ENCODE data around the gene USP25. TPM values are rescaled to one million over a fixed set of nuclear protein-coding genes. Genes with fewer than 3 reads are reported as not detected.

USP25 gene
- polyA plus RNA-seq, 1 donor (not counting 4 experiments of a cell fraction or from before 2014, with no cell fraction given): 17.8 TPM

DNA sequence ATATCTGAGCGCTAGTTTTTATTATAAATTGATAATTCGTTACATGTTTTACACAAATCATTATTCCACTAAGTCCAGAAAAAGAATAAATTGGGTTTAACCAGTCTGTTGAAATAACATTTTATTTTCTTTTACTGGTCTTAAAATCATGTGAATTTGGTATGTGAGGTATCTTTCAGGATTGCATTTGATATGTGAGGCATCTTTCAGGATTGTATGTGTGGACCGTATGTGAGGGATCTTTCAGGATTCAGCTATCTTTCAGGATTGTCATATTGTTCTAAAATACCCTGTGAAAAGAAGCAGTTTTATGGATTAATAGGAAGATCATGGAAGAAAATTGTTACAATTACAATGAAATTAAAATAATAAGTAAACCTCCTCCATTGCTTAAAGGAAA, 42.9 kb downstream of the USP25 start:
- H3K79me2 ChIP-seq (ENCODE audit: control insufficient read depth, insufficient read depth, low read length): peaks cover 7% of the 10 kb centered on the region

DNA sequence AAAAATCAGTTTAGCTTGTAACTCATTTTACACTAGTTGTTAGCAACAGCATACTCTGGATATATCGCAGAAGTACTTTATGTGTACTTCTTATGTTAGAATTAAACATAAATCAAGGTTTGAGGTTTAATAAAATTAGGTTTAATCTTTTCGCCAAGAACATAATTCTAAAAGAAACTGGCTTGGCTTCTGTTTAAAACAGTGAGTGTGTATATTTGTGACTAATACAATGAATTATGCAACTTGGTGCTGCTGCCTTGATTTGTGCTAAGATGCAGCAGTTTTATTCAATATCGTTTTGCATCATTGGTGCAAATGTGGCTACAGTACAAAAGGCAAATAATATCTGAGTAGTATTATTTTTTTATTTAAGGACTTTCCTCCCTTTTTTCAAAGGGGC, 44.8 kb downstream of the USP25 start:
- H3K9ac ChIP-seq (ENCODE audit: control insufficient read depth, extremely low read depth, insufficient read depth, low read length): peak overlapping the region; percentile 42
- no peaks in the 10 kb centered on the region for H4K20me1 ChIP-seq (ENCODE audit: control insufficient read depth, extremely low read depth, insufficient read depth, low read length)
- no peaks in the 10 kb centered on the region for H3K27me3 ChIP-seq (ENCODE audit: control insufficient read depth, extremely low read depth, insufficient read depth, low read length)
- no peaks in the 10 kb centered on the region for H3K9me1 ChIP-seq (ENCODE audit: control insufficient read depth, extremely low read depth, insufficient read depth, low read length)
- peaks cover 13% of the 10 kb centered on the region for H3K4me1 ChIP-seq (ENCODE audit: control insufficient read depth, extremely low read depth, insufficient read depth, low read length)
- no peak overlapping the region for H3K4me3 ChIP-seq (ENCODE audit: control insufficient read depth in 2 of 3, extremely low read depth in 1 of 3, insufficient read depth in 2 of 3, low read depth in 1 of 3, low read length in 3 of 3)
- no peak for TF ChIP-seq EZH2 (IDR thresholded peaks at IDR 0.05; ENCODE audit: low read length)
- TF ChIP-seq, protein P1, sequence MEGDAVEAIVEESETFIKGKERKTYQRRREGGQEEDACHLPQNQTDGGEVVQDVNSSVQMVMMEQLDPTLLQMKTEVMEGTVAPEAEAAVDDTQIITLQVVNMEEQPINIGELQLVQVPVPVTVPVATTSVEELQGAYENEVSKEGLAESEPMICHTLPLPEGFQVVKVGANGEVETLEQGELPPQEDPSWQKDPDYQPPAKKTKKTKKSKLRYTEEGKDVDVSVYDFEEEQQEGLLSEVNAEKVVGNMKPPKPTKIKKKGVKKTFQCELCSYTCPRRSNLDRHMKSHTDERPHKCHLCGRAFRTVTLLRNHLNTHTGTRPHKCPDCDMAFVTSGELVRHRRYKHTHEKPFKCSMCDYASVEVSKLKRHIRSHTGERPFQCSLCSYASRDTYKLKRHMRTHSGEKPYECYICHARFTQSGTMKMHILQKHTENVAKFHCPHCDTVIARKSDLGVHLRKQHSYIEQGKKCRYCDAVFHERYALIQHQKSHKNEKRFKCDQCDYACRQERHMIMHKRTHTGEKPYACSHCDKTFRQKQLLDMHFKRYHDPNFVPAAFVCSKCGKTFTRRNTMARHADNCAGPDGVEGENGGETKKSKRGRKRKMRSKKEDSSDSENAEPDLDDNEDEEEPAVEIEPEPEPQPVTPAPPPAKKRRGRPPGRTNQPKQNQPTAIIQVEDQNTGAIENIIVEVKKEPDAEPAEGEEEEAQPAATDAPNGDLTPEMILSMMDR (optimal IDR thresholded peaks at IDR 0.05 in 1 of 3, IDR thresholded peaks at IDR 0.05 in 1 of 3, conservative IDR thresholded peaks at IDR 0.05 in 1 of 3; ENCODE audit: extremely low read depth in 1 of 3, insufficient read depth in 2 of 3, low read length in 3 of 3): no peak
- H3K27ac ChIP-seq (ENCODE audit: control insufficient read depth, insufficient read depth, low read length): peak overlapping the region; percentile 28
- H3K79me2 ChIP-seq (ENCODE audit: control insufficient read depth, insufficient read depth, low read length): peaks cover 7% of the 10 kb centered on the region
- FAIRE-seq: no peak
- peak overlapping the region; percentile 45 for H3K4me2 ChIP-seq (ENCODE audit: control insufficient read depth, extremely low read depth, insufficient read depth, low read depth, low read length)
- H3K9me3 ChIP-seq (ENCODE audit: control insufficient read depth, low read depth, low read length): no peaks in the 10 kb centered on the region
- dilution Hi-C loops (cut with MboI; ENCODE audit: extremely low pct_ligation_motif_present, low sequenced_read_pairs): no loop called here
- no peaks in the 10 kb centered on the region for H3K36me3 ChIP-seq (ENCODE audit: control insufficient read depth in 2 of 2, extremely low read depth in 1 of 2, insufficient read depth in 2 of 2, low read length in 2 of 2)
- H2AFZ ChIP-seq (ENCODE audit: control insufficient read depth, low read length): no peak overlapping the region
- no peak for DNase-seq (ENCODE audit: low read depth, low spot score)

More for the DNA sequence above, 42.9 kb downstream of the USP25 start:
- dilution Hi-C loops (cut with MboI; ENCODE audit: extremely low pct_ligation_motif_present, low sequenced_read_pairs): no loop called here
- DNase-seq (ENCODE audit: low read depth, low spot score) (no peak), FAIRE-seq (no peak)
- Histone ChIP-seq H3K36me3 (ENCODE audit: control insufficient read depth in 2 of 2, extremely low read depth in 1 of 2, insufficient read depth in 2 of 2, low read length in 2 of 2) (no peaks in the 10 kb centered on the region), H3K4me2 (ENCODE audit: control insufficient read depth, extremely low read depth, insufficient read depth, low read depth, low read length) (no peak overlapping the region), H3K27me3 (ENCODE audit: control insufficient read depth, extremely low read depth, insufficient read depth, low read length) (no peaks in the 10 kb centered on the region), H3K4me1 (ENCODE audit: control insufficient read depth, extremely low read depth, insufficient read depth, low read length) (peaks cover 27% of the 10 kb centered on the region), H3K4me3 (ENCODE audit: control insufficient read depth in 2 of 3, extremely low read depth in 1 of 3, insufficient read depth in 2 of 3, low read depth in 1 of 3, low read length in 3 of 3) (no peak overlapping the region), H3K27ac (ENCODE audit: control insufficient read depth, insufficient read depth, low read length) (no peak overlapping the region), H3K9ac (ENCODE audit: control insufficient read depth, extremely low read depth, insufficient read depth, low read length) (no peak overlapping the region), H2AFZ (ENCODE audit: control insufficient read depth, low read length) (no peak overlapping the region), H4K20me1 (ENCODE audit: control insufficient read depth, extremely low read depth, insufficient read depth, low read length) (no peaks in the 10 kb centered on the region), H3K9me1 (ENCODE audit: control insufficient read depth, extremely low read depth, insufficient read depth, low read length) (no peaks in the 10 kb centered on the region), H3K9me3 (ENCODE audit: control insufficient read depth, low read depth, low read length) (no peaks in the 10 kb centered on the region)
- TF ChIP-seq EZH2 (IDR thresholded peaks at IDR 0.05; ENCODE audit: low read length): no peak
- TF ChIP-seq, protein P1 (optimal IDR thresholded peaks at IDR 0.05 in 1 of 3, IDR thresholded peaks at IDR 0.05 in 1 of 3, conservative IDR thresholded peaks at IDR 0.05 in 1 of 3; ENCODE audit: extremely low read depth in 1 of 3, insufficient read depth in 2 of 3, low read length in 3 of 3): no peak
